Endothelial cell of umbilical vein (primary cell): ENCODE data around the gene CHTOP. TPM values are rescaled to one million over a fixed set of nuclear protein-coding genes. Genes with fewer than 3 reads are reported as not detected.

Experiments
- BruUV-seq: library from RNA; stranded (reverse); fragments of 400-500 nt; replicated peaks from 2 replicates; lab custom pipeline; 2021; lab: Mats Ljungman, UMichigan
- CTCF ChIA-PET: fragments of 300-600, 350-600 bp; sonication (Branson Sonifier 250); formaldehyde crosslinking; loops from one replicate; lab custom pipeline; 2021; ENCODE audit warnings: antibody characterized with exemption, inconsistent platforms; lab: Charles Lee
- POLR2A ChIA-PET: fragments of 300-600, 350-600 bp; sonication (Branson Sonifier 250); formaldehyde crosslinking; loops from one replicate; lab custom pipeline; 2021; ENCODE audit warnings: antibody characterized with exemption, inconsistent platforms; lab: Charles Lee
- DNase-seq: peaks from one replicate; pipeline ENCODE4 v3.0.0-alpha.2; 2011; ENCODE audit warnings: low read depth, low spot score
- FAIRE-seq: peaks from 2 replicates; lab custom pipeline; 2011; peaks lifted over from hg19 to GRCh38; lab: Jason Lieb, UNC
- H2AFZ ChIP-seq: 2 replicates; pipeline ENCODE4 v1.6.0; 2012; ENCODE audit warnings: low read depth, low read length, control low read depth, inconsistent platforms
- H3K27ac ChIP-seq: 2 replicates; pipeline ENCODE4 v1.5.1; 2011; ENCODE audit warnings: low read depth, mild to moderate bottlenecking, control low read depth, low read length, moderate library complexity; ENCODE audit not compliant: insufficient read depth
- H3K27me3 ChIP-seq, 2 experiments: 2 replicates each; pipeline versions ENCODE4 v1.6.0 to v1.6.1; 2011; ENCODE audit warnings: low read length in 2 of 2, mixed read lengths in 1 of 2; ENCODE audit not compliant: control insufficient read depth in 2 of 2, insufficient read depth in 2 of 2
- H3K36me3 ChIP-seq, 2 experiments: 2 replicates in 1 of 2; 3 replicates in 1 of 2; pipeline ENCODE4 v1.5.1; 2011; ENCODE audit warnings: low read length in 2 of 2, mild to moderate bottlenecking in 1 of 2, moderate library complexity in 1 of 2; ENCODE audit not compliant: control insufficient read depth in 2 of 2, insufficient read depth in 2 of 2; ENCODE audit errors: extremely low read depth in 1 of 2
- H3K4me1 ChIP-seq: 3 replicates; pipeline ENCODE4 v1.5.1; 2011; ENCODE audit warnings: mild to moderate bottlenecking, low read length; ENCODE audit not compliant: control insufficient read depth, insufficient read depth; ENCODE audit errors: extremely low read depth
- H3K4me2 ChIP-seq: 2 replicates; pipeline ENCODE4 v1.6.1; 2011; ENCODE audit warnings: low read length, control low read depth, mixed read lengths; ENCODE audit not compliant: insufficient read depth
- H3K4me3 ChIP-seq, 3 experiments: fragments of 200-600 bp in 1 of 3; sonication (generic), shearing (Covaris generic) in 1 of 3; replicated peaks in 1 of 3; 2 replicates each; pipeline ENCODE4 v1.5.1; 2011 to 2016; ENCODE audit warnings: control low read depth in 3 of 3, low read length in 3 of 3, mild to moderate bottlenecking in 2 of 3, inconsistent platforms in 1 of 3, low read depth in 1 of 3, moderate library complexity in 1 of 3; ENCODE audit not compliant: insufficient read depth in 1 of 3
- H3K79me2 ChIP-seq: 2 replicates; pipeline ENCODE4 v1.6.0; 2012; ENCODE audit warnings: low read length, inconsistent platforms; ENCODE audit not compliant: control insufficient read depth, insufficient read depth
- H3K9ac ChIP-seq: replicated peaks from 2 replicates; pipeline ENCODE3; 2011; ENCODE audit warnings: low read length, control low read depth; ENCODE audit not compliant: insufficient read depth; ENCODE audit errors: extremely low read depth
- H3K9me1 ChIP-seq: replicated peaks from 3 replicates; pipeline ENCODE4 v1.6.0; 2011; ENCODE audit warnings: mild to moderate bottlenecking, low read length; ENCODE audit not compliant: control insufficient read depth, insufficient read depth; ENCODE audit errors: extremely low read depth
- H3K9me3 ChIP-seq: replicated peaks from 2 replicates; pipeline ENCODE4 v1.5.1; 2012; ENCODE audit warnings: low read length, inconsistent platforms; ENCODE audit not compliant: control insufficient read depth, insufficient read depth
- H4K20me1 ChIP-seq: replicated peaks from 2 replicates; pipeline ENCODE3; 2011; ENCODE audit warnings: mild to moderate bottlenecking, low read length; ENCODE audit not compliant: control insufficient read depth, insufficient read depth; ENCODE audit errors: extremely low read depth
- CTCF ChIP-seq, 2 donors: IDR thresholded peaks; 1 replicate in 1 of 2; 2 replicates in 1 of 2; pipeline ENCODE4 v1.5.1; 2011; ENCODE audit warnings: low read length in 2 of 2, mild to moderate bottlenecking in 2 of 2, moderate library complexity in 2 of 2, control low read depth in 1 of 2, inconsistent platforms in 1 of 2, low read depth in 1 of 2; ENCODE audit not compliant: insufficient read depth in 1 of 2; ENCODE audit errors: extremely low read depth in 1 of 2
- EZH2 ChIP-seq: IDR thresholded peaks from 2 replicates; pipeline ENCODE4 v1.6.1; 2012; ENCODE audit warnings: borderline replicate concordance, low read depth, mild to moderate bottlenecking, moderate library complexity, low read length, inconsistent platforms; ENCODE audit not compliant: severe bottlenecking
- FOS ChIP-seq: IDR thresholded peaks from 2 replicates; pipeline ENCODE4 v1.6.1; 2011; ENCODE audit warnings: mild to moderate bottlenecking, low read length, moderate library complexity, borderline replicate concordance; ENCODE audit not compliant: insufficient read depth
- GATA2 ChIP-seq: IDR thresholded peaks from 2 replicates; pipeline ENCODE4 v1.7.0; 2011; ENCODE audit warnings: low read depth, mild to moderate bottlenecking, moderate library complexity, mixed read lengths, low read length; ENCODE audit not compliant: insufficient read length, insufficient read depth
- JUN ChIP-seq: IDR thresholded peaks from 2 replicates; pipeline ENCODE4 v1.6.1; 2011; ENCODE audit warnings: borderline replicate concordance, low read depth; ENCODE audit not compliant: insufficient read length, insufficient read depth
- MAX ChIP-seq: IDR thresholded peaks from 2 replicates; pipeline ENCODE4 v1.6.1; 2011; ENCODE audit not compliant: insufficient read depth, insufficient read length
- MYC ChIP-seq: IDR thresholded peaks from one replicate; pipeline ENCODE4 v1.6.1; 2011; ENCODE audit warnings: mild to moderate bottlenecking, low read depth, low read length
- POLR2A ChIP-seq: IDR thresholded peaks from 2 replicates; pipeline ENCODE4 v1.6.1; 2012; ENCODE audit warnings: low read depth, mild to moderate bottlenecking, control low read depth, low read length
- POLR2AphosphoS5 ChIP-seq: IDR thresholded peaks from 2 replicates; pipeline ENCODE4 v1.6.1; 2012; ENCODE audit warnings: low read depth, mild to moderate bottlenecking, control low read depth, low read length, moderate library complexity; ENCODE audit not compliant: insufficient read depth
- dilution Hi-C: fragments of 300-500 bp; cut with MboI; formaldehyde crosslinking; loops from one replicate; pipeline ENCODE4 v1.15.0; 2019; ENCODE audit warnings: low sequenced_read_pairs; ENCODE audit not compliant: extremely low pct_ligation_motif_present
- intact Hi-C: fragments of 100-400 bp; cut with micrococcal nuclease; formaldehyde crosslinking; loops from one replicate; pipeline ENCODE4 v1.10.0; 2022
- polyA plus RNA-seq, 4 experiments: library from polyadenylated mRNA; depleted of rRNA in 3 of 4; stranded (reverse) in 3 of 4; unstranded in 1 of 4; fragments of >200 nt; gene quantifications; 2 replicates each; pipeline versions ENCODE4 v1.2.1 to v1.2.3, GENCODE V29; 2011 to 2012; ENCODE audit warnings: missing spikeins in 1 of 4
- total RNA-seq: library from RNA; stranded (reverse); gene quantifications from 2 replicates; pipeline ENCODE4 v1.2.3, GENCODE V29; 2021

Gene CHTOP
- total and polyA plus RNA-seq, 2 donors (not counting 3 experiments of a cell fraction or from before 2014, with no cell fraction given) = 62.0 to 74.4 TPM

- intact Hi-C loops = no loop called here
- dilution Hi-C loops = no loop called here
- Histone ChIP-seq H3K4me3 (no peak overlapping the region), H2AFZ (no peak overlapping the region), H3K4me1 (no peaks in the 10 kb centered on the region), H3K4me2 (no peak overlapping the region), H3K9me1 (no peaks in the 10 kb centered on the region), H3K79me2 (peaks cover 40% of the 10 kb centered on the region), H3K9me3 (no peaks in the 10 kb centered on the region), H3K27me3 (no peaks in the 10 kb centered on the region), H3K36me3 (peaks cover 47 to 57% of the 10 kb centered on the region in 2 experiments), H3K27ac (no peak overlapping the region), H3K9ac (no peak overlapping the region), H4K20me1 (peaks cover 2% of the 10 kb centered on the region)
- DNase-seq (no peak), FAIRE-seq (no peak)
- CTCF ChIA-PET = interaction anchor here (2.7 kb wide), 1 partner anchor 68 kb away, joined by 12 read pairs; no protein-coding TSS in a partner anchor
- TF ChIP-seq POLR2A (no peak), EZH2 (no peak), CTCF (IDR thresholded peaks at IDR 0.05; ENCODE audit: extremely low read depth in 1 of 2, insufficient read depth in 1 of 2, low read depth in 1 of 2, low read length in 2 of 2) (no peak), JUN (no peak), MYC (no peak), POLR2AphosphoS5 (no peak), MAX (no peak), GATA2 (no peak), FOS (no peak)
- POLR2A ChIA-PET = no interaction called here
- BruUV-seq = no TSS peak
Observed at GRCh38 chr1:153640861-153641260, 7.0 kb downstream of the CHTOP start.
